Ovary (tissue), 3 donors: ENCODE data around the gene SDK1.

ENCODE experiments used
- CTCF ChIP-seq, 3 donors: fragments of 450-650 bp in 2 of 3; fragments of 200-600 bp in 1 of 3; IDR thresholded peaks; one replicate each; pipeline versions ENCODE4 v1.5.1 to v1.8.0; 2016 to 2022; ENCODE audit warnings: antibody characterized with exemption in 3 of 3, mild to moderate bottlenecking in 1 of 3
- EP300 ChIP-seq: sonication (generic); formaldehyde crosslinking; IDR thresholded peaks from one replicate; pipeline ENCODE4 v1.6.1; 2017; ENCODE audit warnings: antibody characterized with exemption
- POLR2A ChIP-seq: fragments of 450-650 bp; IDR thresholded peaks from one replicate; pipeline ENCODE4 v1.6.1; 2017; ENCODE audit warnings: antibody characterized with exemption, mild to moderate bottlenecking, moderate library complexity
- donor health status: DM: no; HTN: no; CAD: no.

DNA sequence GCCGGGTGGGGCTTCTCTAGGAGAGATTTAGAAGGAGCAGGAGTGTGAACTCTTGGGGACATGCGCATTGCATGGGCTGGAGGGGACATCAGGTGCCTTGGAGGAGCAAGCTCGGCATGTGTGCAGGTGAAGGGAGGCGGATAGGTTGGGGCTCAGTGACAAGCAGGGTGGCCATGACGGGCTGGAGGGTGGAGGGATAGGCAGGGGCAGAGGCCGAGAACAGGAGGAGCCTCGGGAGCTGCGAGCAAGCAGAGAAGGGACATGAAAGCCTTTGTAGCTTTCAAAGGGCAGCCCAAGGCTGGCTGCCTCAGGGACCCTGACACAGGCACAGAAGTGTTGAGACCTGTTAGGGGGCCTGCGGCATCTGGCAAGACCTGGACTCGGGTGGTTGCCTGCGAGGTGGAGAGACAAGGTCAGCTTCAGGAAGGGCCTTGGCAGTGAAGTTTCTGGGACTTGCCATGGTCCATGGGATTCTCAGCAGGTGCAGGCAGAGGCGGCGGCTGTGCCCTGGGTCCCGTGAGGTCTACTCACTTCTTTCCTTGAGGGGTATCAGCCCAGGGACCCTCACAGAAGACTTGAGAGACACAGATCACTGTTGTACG is 664.8 kb downstream of the SDK1 start:
- TF ChIP-seq CTCF (IDR thresholded peaks at IDR 0.05) (no peak), POLR2A (no peak), EP300 (no peak)
